GM21619 (cell line): ENCODE measurements around the gene P3H2.

Experiments used
- ATAC-seq: cut with Tn5 transposase; IDR thresholded peaks from one replicate; pipeline ENCODE4 v1.9.1; 2021; ENCODE audit not compliant: unreplicated experiment

The P3H2 gene

GRCh38 chr3:189947948-189948723 is 172.6 kb downstream of the P3H2 start:
- ATAC-seq: peak; percentile 69

- no peak for ATAC-seq
Observed at GRCh38 chr3:189947068-189947467, 173.6 kb downstream of the P3H2 start.

GRCh38 chr3:189945935-189946709 is 174.6 kb downstream of the P3H2 start:
- ATAC-seq: no peak

GRCh38 chr3:189944285-189945145 is 176.2 kb downstream of the P3H2 start:
- no peak for ATAC-seq

- ATAC-seq: no peak
Observed at GRCh38 chr3:189942948-189943347, 177.7 kb downstream of the P3H2 start.

- ATAC-seq: no peak
Observed at GRCh38 chr3:189941679-189942078, 179.0 kb downstream of the P3H2 start.

- ATAC-seq: no peak
Observed at GRCh38 chr3:189941125-189941524, 179.6 kb downstream of the P3H2 start.

GRCh38 chr3:189937302-189938127 is 183.2 kb downstream of the P3H2 start:
- ATAC-seq: no peak

GRCh38 chr3:189936201-189936945 is 184.3 kb downstream of the P3H2 start:
- no peak for ATAC-seq

- no peak for ATAC-seq
Observed at GRCh38 chr3:189927975-189928895, 192.5 kb downstream of the P3H2 start.

GRCh38 chr3:189921770-189922169 is 198.9 kb downstream of the P3H2 start:
- ATAC-seq: no peak

GRCh38 chr3:189914799-189915198 is 205.9 kb downstream of the P3H2 start:
- no peak for ATAC-seq

GRCh38 chr3:189911001-189911400 is 209.7 kb downstream of the P3H2 start:
- ATAC-seq: no peak

GRCh38 chr3:189909573-189909972 is 211.1 kb downstream of the P3H2 start:
- ATAC-seq: no peak

- no peak for ATAC-seq
Observed at GRCh38 chr3:189909139-189909538, 211.6 kb downstream of the P3H2 start.

- ATAC-seq: no peak
Observed at GRCh38 chr3:189908646-189909045, 212.1 kb downstream of the P3H2 start.

GRCh38 chr3:189907803-189908202 is 212.9 kb downstream of the P3H2 start:
- no peak for ATAC-seq
